ENCODE data around the gene PDAP1. TPM values are rescaled to one million over a fixed set of nuclear protein-coding genes. Genes with fewer than 3 reads are reported as not detected.

The PDAP1 gene, protein sequence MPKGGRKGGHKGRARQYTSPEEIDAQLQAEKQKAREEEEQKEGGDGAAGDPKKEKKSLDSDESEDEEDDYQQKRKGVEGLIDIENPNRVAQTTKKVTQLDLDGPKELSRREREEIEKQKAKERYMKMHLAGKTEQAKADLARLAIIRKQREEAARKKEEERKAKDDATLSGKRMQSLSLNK
- 49.6 TPM for total RNA-seq

DNA sequence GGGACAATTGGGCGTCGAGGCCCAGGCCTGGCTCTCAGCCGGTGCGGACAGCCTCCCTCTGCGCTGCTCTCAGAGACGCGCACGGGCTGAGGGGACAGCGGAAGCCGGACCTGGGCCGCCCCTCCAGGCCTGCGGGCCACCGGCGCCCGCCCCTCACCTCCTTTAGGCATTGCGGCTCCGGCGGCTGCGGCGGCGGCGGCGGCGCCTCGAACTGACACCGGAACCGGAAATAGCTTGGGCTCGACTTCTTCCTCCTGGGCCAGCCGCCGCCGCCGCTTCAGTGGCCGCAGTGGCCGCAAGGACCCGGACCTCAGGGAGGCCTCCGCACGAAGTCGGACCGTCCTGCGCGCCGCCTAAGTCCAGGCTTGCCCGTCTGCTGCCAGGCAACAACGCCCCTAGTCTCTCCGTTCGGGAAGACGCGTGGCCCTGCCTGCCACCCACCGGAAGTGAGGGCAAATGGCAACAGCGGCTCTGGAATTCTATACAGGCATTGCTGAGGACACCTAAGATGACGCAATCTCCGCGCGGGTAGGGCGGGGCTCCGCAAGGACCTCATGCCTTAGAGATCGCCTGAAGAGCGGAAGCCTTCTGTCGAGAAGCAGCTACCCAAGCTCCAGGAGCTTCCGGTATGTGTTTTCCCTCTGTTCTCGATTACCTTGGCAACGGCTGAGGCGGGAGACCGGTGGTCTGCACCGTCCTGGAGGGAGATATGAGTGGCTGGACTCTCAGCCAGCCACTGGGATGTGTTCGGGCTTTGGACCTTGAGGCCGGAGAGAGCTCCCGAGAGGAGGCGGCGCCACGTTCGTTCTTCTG is at the start of gene PDAP1, which contains the start of gene BUD31:
Gene PDAP1, minus strand, starts transcription at position 219 of the 813 bp plus-strand sequence. Its CDS starts 49 bp downstream, at position 170.
Gene BUD31, plus strand, starts transcription at position 591 of the 813 bp plus-strand sequence. CDS start 2,124 bp downstream, outside the sequence.
- DNase-seq: peak; percentile 97

DNA sequence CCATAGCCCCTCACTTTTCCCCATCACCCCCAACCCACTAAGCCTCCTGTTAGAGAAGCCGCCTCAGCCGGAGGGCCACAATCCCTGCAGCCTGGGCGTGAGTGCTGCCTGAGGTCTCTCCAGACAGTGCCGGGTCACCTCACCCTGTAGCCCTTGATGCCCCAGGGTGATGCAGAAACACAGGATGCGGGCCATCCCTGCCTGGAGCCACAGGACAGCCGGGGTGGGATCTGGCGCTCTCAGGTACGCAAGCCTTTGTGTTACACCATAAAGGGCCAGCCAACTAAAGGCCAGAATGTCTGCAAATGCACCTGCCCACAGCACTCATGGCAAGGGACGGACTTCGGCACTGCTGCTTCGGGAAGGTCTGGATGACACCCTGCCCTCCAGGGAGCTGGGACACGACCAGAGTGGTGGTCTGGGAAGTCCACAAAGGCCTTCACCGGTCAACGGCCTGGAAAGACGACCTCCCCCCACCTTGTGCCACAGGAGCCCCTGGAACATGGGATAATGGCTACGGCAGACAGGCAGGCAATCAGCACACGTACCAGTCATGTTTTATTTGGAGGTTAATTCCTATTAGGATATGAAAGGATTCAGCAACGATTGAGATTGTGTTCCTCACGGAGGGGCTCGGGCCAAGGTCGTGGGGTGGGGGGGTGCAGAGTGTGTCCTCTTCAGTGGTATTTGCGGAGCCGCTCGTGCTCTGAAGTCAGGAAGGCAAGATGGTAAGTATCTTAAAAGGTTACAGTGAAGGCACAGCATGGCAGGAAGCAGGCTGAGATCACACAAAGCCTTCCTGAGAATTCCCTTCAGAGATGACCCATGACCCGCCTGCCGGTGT is 49.5 kb upstream of the PDAP1 start:
- no peak for DNase-seq

DNA sequence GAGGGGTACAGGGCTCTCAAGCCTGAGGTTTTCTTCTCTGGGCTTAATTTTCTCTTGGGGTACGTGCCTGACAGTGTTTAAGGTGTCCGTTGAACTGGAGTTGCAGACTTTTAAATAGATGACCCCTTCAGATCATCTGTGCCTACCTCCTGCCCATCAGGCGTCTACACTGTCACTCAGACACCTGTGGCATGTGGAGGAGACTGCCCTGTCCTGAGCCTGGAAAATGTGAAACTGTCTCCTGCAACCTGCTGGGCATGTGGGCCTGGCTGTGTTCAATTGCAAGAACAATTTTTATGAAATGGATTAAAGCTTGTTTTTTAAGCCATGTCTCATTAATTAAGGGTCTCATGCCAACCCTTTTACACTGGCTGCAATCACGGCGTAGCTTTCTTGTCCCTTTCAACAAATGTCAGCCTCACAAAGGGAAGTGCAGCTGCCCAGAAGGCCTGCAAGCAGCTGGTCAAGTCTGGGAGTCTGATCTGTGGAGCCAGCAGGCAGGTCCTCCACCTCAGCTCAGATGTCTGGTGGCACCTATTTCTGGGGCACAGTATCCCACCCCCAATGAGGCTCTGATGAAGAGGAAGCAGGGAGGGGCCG is 48.8 kb upstream of the PDAP1 start:
- DNase-seq: no peak

GRCh38 chr7:99456288-99456687 is 47.9 kb upstream of the PDAP1 start:
- DNase-seq: no peak

DNA sequence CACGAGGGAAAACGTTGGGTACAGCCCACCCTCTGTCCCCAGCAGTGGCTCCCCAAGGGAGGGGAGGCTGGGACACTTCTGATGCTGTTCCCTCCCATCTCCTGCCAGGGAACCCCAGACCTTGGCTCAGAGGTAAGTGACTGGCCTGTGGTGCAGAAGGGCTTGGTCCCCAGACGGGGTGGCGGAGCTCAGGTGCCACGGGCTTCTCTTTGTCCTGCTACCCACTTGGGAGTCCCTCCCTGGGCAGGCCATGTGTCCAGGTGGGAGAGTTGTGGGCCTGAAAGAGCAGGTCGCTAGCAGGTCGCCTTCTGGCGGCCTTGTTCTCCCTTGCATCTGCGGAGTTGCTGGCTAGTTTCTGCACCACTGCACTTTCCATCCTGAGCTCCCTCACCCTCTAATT is 47.5 kb upstream of the PDAP1 start:
- no peak for DNase-seq

GRCh38 chr7:99453105-99453504 is 44.7 kb upstream of the PDAP1 start:
- no peak for DNase-seq

GRCh38 chr7:99452541-99452940 is 44.1 kb upstream of the PDAP1 start:
- no peak for DNase-seq

GRCh38 chr7:99451936-99452335 is 43.5 kb upstream of the PDAP1 start:
- no peak for DNase-seq

DNA sequence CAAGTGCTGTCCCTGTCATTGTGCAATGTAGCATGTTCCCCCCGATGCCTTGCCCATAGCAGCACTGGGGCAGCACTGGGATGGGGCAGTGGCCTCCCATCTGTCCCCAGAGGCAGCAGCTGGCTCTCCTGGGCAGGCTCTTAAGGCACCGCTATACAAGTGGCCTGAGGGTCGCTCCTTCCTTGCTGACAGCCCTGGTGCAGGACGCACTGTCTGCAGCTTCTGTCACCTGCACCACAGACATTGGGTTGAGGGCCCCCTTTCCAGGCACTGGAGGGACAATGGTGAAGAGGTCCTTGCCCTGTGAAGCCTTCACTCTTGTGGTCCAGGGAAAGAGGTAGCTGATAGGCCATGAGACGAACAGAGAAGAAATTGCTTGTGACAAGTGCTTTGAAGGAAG is 40.9 kb upstream of the PDAP1 start:
- DNase-seq: no peak

DNA sequence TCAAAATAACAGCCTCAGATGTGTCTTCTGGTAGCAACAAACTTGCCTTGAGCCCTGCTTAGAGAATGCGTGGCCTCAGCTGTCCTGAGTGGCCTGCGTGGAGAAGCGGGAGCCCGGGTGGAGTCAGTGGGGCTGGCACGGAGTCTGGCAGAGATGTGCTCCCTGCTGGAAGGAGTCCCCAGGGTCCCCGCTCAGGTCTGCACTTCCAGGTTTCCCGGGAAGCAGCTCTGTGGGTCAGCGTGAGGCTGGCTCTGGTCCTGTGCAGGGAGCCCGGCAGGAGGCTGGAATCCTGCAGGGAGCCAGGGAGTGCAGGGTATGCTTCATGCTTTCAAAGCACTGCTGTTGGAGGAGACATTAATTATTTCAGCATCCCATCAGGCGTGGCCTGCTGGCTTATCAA is 40.5 kb upstream of the PDAP1 start:
- DNase-seq: no peak

GRCh38 chr7:99447943-99448342 is 39.5 kb upstream of the PDAP1 start:
- no peak for DNase-seq

DNA sequence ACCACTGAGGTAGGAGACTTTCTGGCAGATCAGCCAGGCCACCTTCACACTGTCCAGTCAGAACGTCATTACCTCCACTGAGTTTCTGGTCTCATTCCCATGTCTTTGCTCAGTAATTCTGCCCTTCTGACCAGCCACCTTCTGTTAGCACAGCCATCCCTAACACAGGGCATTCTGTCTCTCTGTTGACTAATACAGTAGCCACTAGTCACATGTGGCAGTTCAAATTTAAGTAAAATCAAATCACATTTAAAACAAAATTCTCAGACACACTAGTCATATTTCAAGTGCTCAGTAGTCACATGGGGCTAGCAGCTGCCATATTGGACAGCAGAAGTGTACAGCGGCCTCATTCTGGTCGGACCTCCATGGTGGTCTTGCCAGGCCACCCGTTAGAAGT is 37.7 kb upstream of the PDAP1 start:
- DNase-seq: no peak

- no peak for DNase-seq
These were observed 31.8 kb upstream of the PDAP1 start for GRCh38 chr7:99440195-99440594.

DNA sequence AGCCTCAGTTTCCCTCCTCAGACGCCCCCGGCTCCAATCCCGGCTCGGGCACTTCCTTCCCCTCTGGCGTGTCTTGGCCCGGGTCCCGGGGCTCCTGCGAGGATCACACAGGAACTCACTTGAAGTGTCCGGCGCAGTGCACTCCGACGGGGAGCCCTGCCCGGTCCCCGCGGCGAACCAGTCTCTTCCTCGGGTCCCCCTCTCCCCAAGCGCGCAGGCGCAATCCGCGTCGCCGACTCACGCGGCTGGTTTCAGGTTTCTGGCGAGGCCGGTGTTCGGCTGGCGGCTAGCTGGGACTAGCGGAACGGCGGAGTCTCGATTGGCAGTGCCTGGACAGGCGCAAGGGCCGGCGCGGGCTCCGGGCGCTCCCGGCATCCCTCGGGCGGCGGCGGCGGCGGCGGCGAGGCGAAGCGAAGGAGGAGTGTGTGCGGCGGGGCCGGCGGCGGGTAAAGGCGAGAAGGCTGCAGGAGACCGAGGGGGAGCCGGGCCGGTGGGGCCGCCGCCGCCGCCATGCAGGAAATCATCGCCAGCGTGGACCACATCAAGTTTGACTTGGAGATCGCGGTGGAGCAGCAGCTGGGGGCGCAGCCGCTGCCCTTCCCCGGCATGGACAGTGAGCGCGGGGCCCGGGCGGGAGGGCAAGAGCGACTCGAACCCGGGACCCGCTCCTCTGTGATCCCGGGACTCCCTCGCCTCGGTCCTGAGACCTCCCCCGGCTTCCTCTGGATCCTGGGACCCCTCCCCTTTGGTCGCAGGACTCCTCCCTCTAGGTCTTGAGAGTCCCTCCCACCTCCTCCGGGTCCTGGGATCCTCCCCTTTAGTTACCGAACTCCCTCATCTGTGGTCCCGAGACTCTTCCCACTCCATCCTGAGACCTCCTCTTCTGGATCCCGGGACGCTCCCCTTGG is 30.4 kb upstream of the PDAP1 start, which contains the start of the genes CPSF4 and PTCD1:
Gene CPSF4, plus strand, starts transcription at position 371 of the 908 bp plus-strand sequence. Its CDS starts 140 bp downstream, at position 511.
Gene PTCD1, minus strand, starts transcription at position 226 of the 908 bp plus-strand sequence. CDS start 3,556 bp downstream, outside the sequence.
- peak; percentile 98 for DNase-seq

GRCh38 chr7:99437946-99438572 is 29.7 kb upstream of the PDAP1 start:
- DNase-seq: no peak

DNA sequence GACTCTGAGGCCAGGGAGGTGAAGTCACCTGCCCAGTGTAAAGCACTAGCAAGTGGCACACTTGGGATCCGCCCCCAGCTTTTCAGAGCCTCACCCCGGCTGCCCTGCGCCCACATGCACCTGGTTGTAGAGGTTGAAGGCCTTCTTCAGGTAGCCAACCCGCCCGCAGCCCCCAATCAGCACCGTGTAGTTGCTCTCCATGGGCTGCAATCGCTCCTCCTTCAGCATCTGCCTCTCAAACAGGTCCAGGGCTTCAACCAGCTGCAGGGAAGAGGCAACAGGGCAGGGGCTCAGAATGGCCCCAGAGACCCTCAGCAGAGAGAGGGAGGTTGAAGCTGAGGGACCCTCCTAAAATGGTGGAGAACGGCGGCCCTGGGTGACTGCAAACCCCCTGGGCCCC is 24.8 kb upstream of the PDAP1 start:
- no peak for DNase-seq

GRCh38 chr7:99431756-99432540 is 23.6 kb upstream of the PDAP1 start:
- peak; percentile 43 for DNase-seq

- no peak for DNase-seq
These were observed 21.4 kb upstream of the PDAP1 start for GRCh38 chr7:99429756-99430155.

DNA sequence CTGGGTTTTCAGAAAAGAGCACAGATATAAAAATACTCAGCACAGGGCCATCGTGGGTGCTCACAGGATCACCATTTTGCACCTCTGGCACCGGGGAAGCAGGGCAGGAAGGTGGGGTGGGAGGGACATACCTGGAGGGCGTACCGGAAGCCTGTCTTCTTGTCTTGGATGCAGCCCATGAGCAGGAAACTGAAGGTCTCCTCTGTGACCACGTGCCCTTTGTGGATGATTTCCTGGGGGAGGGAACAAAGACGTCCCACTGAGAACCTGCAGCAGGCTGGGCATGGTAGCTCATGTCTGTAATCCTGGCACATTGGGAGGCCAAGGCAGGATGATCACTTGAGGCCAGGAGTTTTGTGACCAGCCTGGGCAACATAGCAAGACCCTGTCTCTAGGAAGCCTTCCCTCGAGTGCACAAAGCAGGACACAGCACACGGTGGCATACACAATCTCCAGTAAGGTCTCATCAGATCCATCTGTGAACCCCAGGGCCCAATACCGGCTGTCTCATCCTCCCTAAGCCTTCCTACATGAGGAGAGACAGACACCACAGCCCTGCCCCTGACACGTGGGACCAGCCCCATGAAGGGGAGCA is 20.7 kb upstream of the PDAP1 start:
- no peak for DNase-seq
